Measurements from ENCODE around the gene KIAA1755. TPM values are rescaled to one million over a fixed set of nuclear protein-coding genes. Genes with fewer than 3 reads are reported as not detected.

The KIAA1755 gene
- total and polyA plus RNA-seq, 5 donors from 2014 or later: not detected

- H3K4me1 Mint-ChIP-seq: no peaks in the 10 kb centered on the region
- Histone ChIP-seq H3K27ac (ENCODE audit: insufficient read depth, low read length, poor library complexity, severe bottlenecking) (no peak overlapping the region), H3K36me3 (ENCODE audit: control insufficient read depth, insufficient read depth, low read length) (no peaks in the 10 kb centered on the region), H3K27me3 (ENCODE audit: control insufficient read depth, insufficient read depth, low read length) (no peaks in the 10 kb centered on the region), H3K4me3 (ENCODE audit: low read depth, low read length) (no peak overlapping the region), H3K9me3 (ENCODE audit: control insufficient read depth in 2 of 2, low read length in 2 of 2) (no peaks in the 10 kb centered on the region), H3K4me1 (ENCODE audit: control insufficient read depth, insufficient read depth, low read length, poor library complexity, severe bottlenecking) (no peaks in the 10 kb centered on the region)
- H3K27me3 Mint-ChIP-seq: peaks cover 14% of the 10 kb centered on the region
- ATAC-seq (ENCODE audit: low read depth in 2 of 2): no peak
- no peak overlapping the region for H3K4me3 Mint-ChIP-seq
- no peak for DNase-seq
- H3K9me3 Mint-ChIP-seq: no peaks in the 10 kb centered on the region
- H3K27ac Mint-ChIP-seq: no peak overlapping the region
- no peaks in the 10 kb centered on the region for H3K36me3 Mint-ChIP-seq
Measured at GRCh38 chr20:38230253-38230551, 30.3 kb downstream of the KIAA1755 start.

- Histone ChIP-seq H3K4me1 (ENCODE audit: control insufficient read depth, insufficient read depth, low read length, poor library complexity, severe bottlenecking) (no peaks in the 10 kb centered on the region), H3K9me3 (ENCODE audit: control insufficient read depth in 2 of 2, low read length in 2 of 2) (no peaks in the 10 kb centered on the region), H3K27me3 (ENCODE audit: control insufficient read depth, insufficient read depth, low read length) (no peaks in the 10 kb centered on the region), H3K36me3 (ENCODE audit: control insufficient read depth, insufficient read depth, low read length) (no peaks in the 10 kb centered on the region), H3K27ac (ENCODE audit: insufficient read depth, low read length, poor library complexity, severe bottlenecking) (no peak overlapping the region), H3K4me3 (ENCODE audit: low read depth, low read length) (no peak overlapping the region)
- ATAC-seq (ENCODE audit: low read depth in 2 of 2): no peak
- no peaks in the 10 kb centered on the region for H3K36me3 Mint-ChIP-seq
- no peak for DNase-seq
- no peak overlapping the region for H3K4me3 Mint-ChIP-seq
- no peak overlapping the region for H3K27ac Mint-ChIP-seq
- no peaks in the 10 kb centered on the region for H3K4me1 Mint-ChIP-seq
- H3K27me3 Mint-ChIP-seq: peaks cover 14% of the 10 kb centered on the region
- H3K9me3 Mint-ChIP-seq: no peaks in the 10 kb centered on the region
Measured at GRCh38 chr20:38229376-38230252, 30.9 kb downstream of the KIAA1755 start.

GRCh38 chr20:38228436-38228835, 32.1 kb downstream of the KIAA1755 start:
- Histone ChIP-seq H3K27me3 (ENCODE audit: control insufficient read depth, insufficient read depth, low read length) (no peaks in the 10 kb centered on the region), H3K4me3 (ENCODE audit: low read depth, low read length) (no peak overlapping the region), H3K9me3 (ENCODE audit: control insufficient read depth in 2 of 2, low read length in 2 of 2) (no peaks in the 10 kb centered on the region), H3K4me1 (ENCODE audit: control insufficient read depth, insufficient read depth, low read length, poor library complexity, severe bottlenecking) (no peaks in the 10 kb centered on the region), H3K36me3 (ENCODE audit: control insufficient read depth, insufficient read depth, low read length) (no peaks in the 10 kb centered on the region), H3K27ac (ENCODE audit: insufficient read depth, low read length, poor library complexity, severe bottlenecking) (no peak overlapping the region)
- H3K4me1 Mint-ChIP-seq: no peaks in the 10 kb centered on the region
- no peak overlapping the region for H3K27ac Mint-ChIP-seq
- DNase-seq: no peak
- H3K36me3 Mint-ChIP-seq: no peaks in the 10 kb centered on the region
- no peak for ATAC-seq (ENCODE audit: low read depth in 2 of 2)
- H3K4me3 Mint-ChIP-seq: no peak overlapping the region
- no peaks in the 10 kb centered on the region for H3K9me3 Mint-ChIP-seq
- peaks cover 19% of the 10 kb centered on the region for H3K27me3 Mint-ChIP-seq

GRCh38 chr20:38227420-38228360, 32.8 kb downstream of the KIAA1755 start:
- no peaks in the 10 kb centered on the region for H3K36me3 Mint-ChIP-seq
- no peak for DNase-seq

GRCh38 chr20:38226553-38226952, 34.0 kb downstream of the KIAA1755 start:
- Histone ChIP-seq H3K9me3 (ENCODE audit: control insufficient read depth in 2 of 2, low read length in 2 of 2) (no peaks in the 10 kb centered on the region), H3K4me3 (ENCODE audit: low read depth, low read length) (no peak overlapping the region), H3K4me1 (ENCODE audit: control insufficient read depth, insufficient read depth, low read length, poor library complexity, severe bottlenecking) (no peaks in the 10 kb centered on the region), H3K27ac (ENCODE audit: insufficient read depth, low read length, poor library complexity, severe bottlenecking) (no peak overlapping the region), H3K36me3 (ENCODE audit: control insufficient read depth, insufficient read depth, low read length) (no peaks in the 10 kb centered on the region), H3K27me3 (ENCODE audit: control insufficient read depth, insufficient read depth, low read length) (no peaks in the 10 kb centered on the region)
- Mint-ChIP-seq H3K36me3 (no peaks in the 10 kb centered on the region), H3K4me3 (no peak overlapping the region), H3K4me1 (no peaks in the 10 kb centered on the region), H3K9me3 (no peaks in the 10 kb centered on the region), H3K27ac (no peak overlapping the region), H3K27me3 (peaks cover 19% of the 10 kb centered on the region)
- ATAC-seq (ENCODE audit: low read depth in 2 of 2): no peak
- no peak for DNase-seq

More at GRCh38 chr20:38227420-38228360, 32.8 kb downstream of the KIAA1755 start:
- Histone ChIP-seq H3K27ac (ENCODE audit: insufficient read depth, low read length, poor library complexity, severe bottlenecking) (no peak overlapping the region), H3K27me3 (ENCODE audit: control insufficient read depth, insufficient read depth, low read length) (no peaks in the 10 kb centered on the region), H3K4me1 (ENCODE audit: control insufficient read depth, insufficient read depth, low read length, poor library complexity, severe bottlenecking) (no peaks in the 10 kb centered on the region), H3K9me3 (ENCODE audit: control insufficient read depth in 2 of 2, low read length in 2 of 2) (no peaks in the 10 kb centered on the region), H3K4me3 (ENCODE audit: low read depth, low read length) (no peak overlapping the region), H3K36me3 (ENCODE audit: control insufficient read depth, insufficient read depth, low read length) (no peaks in the 10 kb centered on the region)
- no peaks in the 10 kb centered on the region for H3K4me1 Mint-ChIP-seq
- no peak for ATAC-seq (ENCODE audit: low read depth in 2 of 2)
- H3K27me3 Mint-ChIP-seq: peaks cover 19% of the 10 kb centered on the region
- H3K4me3 Mint-ChIP-seq: no peak overlapping the region
- H3K27ac Mint-ChIP-seq: no peak overlapping the region
- no peaks in the 10 kb centered on the region for H3K9me3 Mint-ChIP-seq

- H3K9me3 Mint-ChIP-seq: no peaks in the 10 kb centered on the region
- ATAC-seq (ENCODE audit: low read depth in 2 of 2) (no peak), DNase-seq (no peak)
- H3K27ac Mint-ChIP-seq: no peak overlapping the region
- H3K4me3 ChIP-seq (ENCODE audit: low read depth, low read length): no peak overlapping the region
- no peak overlapping the region for H3K4me3 Mint-ChIP-seq
- no peaks in the 10 kb centered on the region for H3K9me3 ChIP-seq (ENCODE audit: control insufficient read depth in 2 of 2, low read length in 2 of 2)
- no peaks in the 10 kb centered on the region for H3K36me3 ChIP-seq (ENCODE audit: control insufficient read depth, insufficient read depth, low read length)
- H3K4me1 Mint-ChIP-seq: peaks cover 0 to 2% (median 0%) of the 10 kb centered on the region in 4 donors
- no peak overlapping the region for H3K27ac ChIP-seq (ENCODE audit: insufficient read depth, low read length, poor library complexity, severe bottlenecking)
- no peaks in the 10 kb centered on the region for H3K27me3 ChIP-seq (ENCODE audit: control insufficient read depth, insufficient read depth, low read length)
- H3K36me3 Mint-ChIP-seq: no peaks in the 10 kb centered on the region
- peaks cover 23% of the 10 kb centered on the region for H3K27me3 Mint-ChIP-seq
- H3K4me1 ChIP-seq (ENCODE audit: control insufficient read depth, insufficient read depth, low read length, poor library complexity, severe bottlenecking): no peaks in the 10 kb centered on the region
Measured at GRCh38 chr20:38225900-38226263, 34.7 kb downstream of the KIAA1755 start.

- Mint-ChIP-seq H3K36me3 (no peaks in the 10 kb centered on the region), H3K27me3 (peaks cover 22% of the 10 kb centered on the region), H3K4me3 (no peak overlapping the region), H3K4me1 (peaks cover 0 to 2% (median 0%) of the 10 kb centered on the region in 4 donors), H3K9me3 (no peaks in the 10 kb centered on the region), H3K27ac (no peak overlapping the region)
- Histone ChIP-seq H3K27ac (ENCODE audit: insufficient read depth, low read length, poor library complexity, severe bottlenecking) (no peak overlapping the region), H3K9me3 (ENCODE audit: control insufficient read depth in 2 of 2, low read length in 2 of 2) (no peaks in the 10 kb centered on the region), H3K27me3 (ENCODE audit: control insufficient read depth, insufficient read depth, low read length) (no peaks in the 10 kb centered on the region), H3K4me3 (ENCODE audit: low read depth, low read length) (no peak overlapping the region), H3K4me1 (ENCODE audit: control insufficient read depth, insufficient read depth, low read length, poor library complexity, severe bottlenecking) (no peaks in the 10 kb centered on the region), H3K36me3 (ENCODE audit: control insufficient read depth, insufficient read depth, low read length) (no peaks in the 10 kb centered on the region)
- ATAC-seq (ENCODE audit: low read depth in 2 of 2) (no peak), DNase-seq (no peak)
Measured at GRCh38 chr20:38225240-38225899, 35.2 kb downstream of the KIAA1755 start.

Measured in CD4-positive, CD25-positive, alpha-beta regulatory T cell (primary cell).